ACC112 (cell line): ENCODE data around the gene OR52H1.

Experiments
- H2AFZ ChIP-seq: fragments of 200-600 bp; sonication (generic); one replicate; pipeline ENCODE4 v1.6.0; 2017; ENCODE audit warnings: antibody characterized with exemption, low read length; ENCODE audit not compliant: unreplicated experiment
- H3K27ac ChIP-seq: fragments of 200-600 bp; sonication (generic); 2 replicates; pipeline ENCODE4 v1.5.1; 2014; ENCODE audit warnings: low read depth, mild to moderate bottlenecking, antibody characterized with exemption, low read length, moderate library complexity
- H3K27me3 ChIP-seq: fragments of 200-600 bp; sonication (generic); 2 replicates; pipeline ENCODE4 v1.6.1; 2014; ENCODE audit warnings: mild to moderate bottlenecking, antibody characterized with exemption, low read length, moderate library complexity, mixed read lengths; ENCODE audit not compliant: insufficient read depth
- H3K36me3 ChIP-seq: fragments of 200-600 bp; sonication (generic); 2 replicates; pipeline ENCODE4 v1.6.1; 2016; ENCODE audit warnings: mild to moderate bottlenecking, antibody characterized with exemption, low read length, moderate library complexity, mixed read lengths; ENCODE audit not compliant: insufficient read depth
- H3K4me1 ChIP-seq: fragments of 200-600 bp; sonication (generic); one replicate; pipeline ENCODE4 v1.6.1; 2016; ENCODE audit warnings: low read length, mixed read lengths; ENCODE audit not compliant: insufficient read depth, unreplicated experiment, control insufficient read depth
- H3K4me3 ChIP-seq: fragments of 200-600 bp; sonication (generic); 2 replicates; pipeline ENCODE4 v1.5.1; 2014; ENCODE audit warnings: mild to moderate bottlenecking, low read depth, low read length
- H3K79me2 ChIP-seq: fragments of 200-600 bp; sonication (generic); one replicate; pipeline ENCODE4 v1.6.0; 2016; ENCODE audit warnings: low read length; ENCODE audit not compliant: control insufficient read depth, unreplicated experiment, insufficient read depth

The OR52H1 gene

GRCh38 chr11:5507933-5508305 lies 40.4 kb downstream of the OR52H1 start:
- Histone ChIP-seq H3K4me1 (no peaks in the 10 kb centered on the region), H2AFZ (no peak overlapping the region), H3K36me3 (no peaks in the 10 kb centered on the region), H3K4me3 (no peak overlapping the region), H3K27ac (no peak overlapping the region), H3K27me3 (peaks cover 60% of the 10 kb centered on the region), H3K79me2 (no peaks in the 10 kb centered on the region)

- no peak overlapping the region for H2AFZ ChIP-seq
- H3K36me3 ChIP-seq: no peaks in the 10 kb centered on the region
- H3K79me2 ChIP-seq: no peaks in the 10 kb centered on the region
- no peaks in the 10 kb centered on the region for H3K4me1 ChIP-seq
- no peak overlapping the region for H3K27ac ChIP-seq
- H3K4me3 ChIP-seq: no peak overlapping the region
- H3K27me3 ChIP-seq: peaks cover 60% of the 10 kb centered on the region
Observed at GRCh38 chr11:5507177-5507932, 41.0 kb downstream of the OR52H1 start.

GRCh38 chr11:5505363-5506048 lies 42.8 kb downstream of the OR52H1 start:
- Histone ChIP-seq H3K27ac (no peak overlapping the region), H3K27me3 (peaks cover 54% of the 10 kb centered on the region), H2AFZ (no peak overlapping the region), H3K4me3 (no peak overlapping the region), H3K4me1 (no peaks in the 10 kb centered on the region), H3K36me3 (no peaks in the 10 kb centered on the region), H3K79me2 (no peaks in the 10 kb centered on the region)

- Histone ChIP-seq H3K4me1 (no peaks in the 10 kb centered on the region), H3K27ac (no peak overlapping the region), H3K79me2 (no peaks in the 10 kb centered on the region), H3K4me3 (no peak overlapping the region), H3K36me3 (no peaks in the 10 kb centered on the region), H2AFZ (no peak overlapping the region), H3K27me3 (peaks cover 55% of the 10 kb centered on the region)
Observed at GRCh38 chr11:5504403-5504921, 43.9 kb downstream of the OR52H1 start.

- Histone ChIP-seq H3K4me3 (no peak overlapping the region), H3K27ac (no peak overlapping the region), H3K79me2 (no peaks in the 10 kb centered on the region), H3K27me3 (peaks cover 53% of the 10 kb centered on the region), H2AFZ (no peak overlapping the region), H3K36me3 (no peaks in the 10 kb centered on the region), H3K4me1 (no peaks in the 10 kb centered on the region)
Observed at GRCh38 chr11:5500393-5500801, 47.9 kb downstream of the OR52H1 start.

GRCh38 chr11:5499671-5500070 lies 48.7 kb downstream of the OR52H1 start:
- H3K4me3 ChIP-seq: no peak overlapping the region
- no peaks in the 10 kb centered on the region for H3K4me1 ChIP-seq
- no peak overlapping the region for H3K27ac ChIP-seq
- H3K27me3 ChIP-seq: peaks cover 58% of the 10 kb centered on the region
- no peak overlapping the region for H2AFZ ChIP-seq
- H3K36me3 ChIP-seq: no peaks in the 10 kb centered on the region
- H3K79me2 ChIP-seq: no peaks in the 10 kb centered on the region
